Ramos (cell line): ENCODE data around the gene FBLN2.

ENCODE experiments used
- in situ Hi-C: fragments of 300-500 bp; cut with MboI; formaldehyde crosslinking; loops from one replicate; pipeline ENCODE4 v1.14.3; 2022; ENCODE audit warnings: low sequenced_read_pairs; ENCODE audit not compliant: unreplicated experiment

Gene FBLN2

DNA sequence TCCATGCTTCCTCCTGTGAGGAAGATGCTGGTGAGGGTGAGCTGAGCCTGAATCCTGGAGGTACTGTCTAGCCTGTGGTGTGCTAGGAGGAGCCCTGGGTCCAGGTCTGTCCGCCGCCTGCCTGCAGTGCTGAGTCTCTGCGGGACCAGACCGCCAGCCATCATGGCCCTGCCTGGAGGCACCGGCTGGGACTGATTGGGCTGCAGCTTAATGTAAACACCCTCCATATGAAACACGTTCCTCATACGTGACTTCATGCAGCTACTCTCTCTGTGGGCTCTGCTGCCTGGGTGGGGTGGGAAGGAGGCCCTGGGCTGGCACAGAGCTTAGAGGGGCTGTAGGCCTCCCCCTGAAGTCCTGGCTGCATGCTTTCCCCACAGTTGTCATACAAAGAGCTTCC, 67.4 kb downstream of the FBLN2 start:
- in situ Hi-C loops, result no loop called here

DNA sequence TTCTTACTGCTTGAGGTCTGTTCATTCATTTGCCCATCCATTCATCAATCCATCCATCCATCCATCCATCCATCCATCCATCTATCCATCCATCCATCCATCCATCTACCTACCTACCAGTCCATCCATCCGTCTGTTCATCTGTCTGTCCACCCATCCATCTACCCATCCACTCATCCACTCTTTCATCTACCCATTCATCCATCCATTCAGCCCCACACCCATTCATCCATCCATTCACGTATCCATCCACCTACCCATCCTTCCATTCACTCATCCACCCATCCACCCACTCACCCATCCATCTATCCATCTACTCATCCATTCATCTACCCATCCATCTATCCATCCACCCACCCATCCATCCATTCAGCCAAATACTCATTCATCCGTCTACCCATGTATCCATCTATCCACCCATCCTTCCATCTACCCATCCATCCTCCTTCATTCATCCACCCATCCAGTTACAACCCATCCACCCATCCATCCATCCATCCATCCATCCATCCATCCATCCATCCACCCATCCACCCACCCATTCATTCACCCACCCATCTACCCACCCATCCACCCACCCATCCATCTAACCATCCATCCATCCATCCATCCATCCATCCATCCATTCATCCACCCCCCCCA, 68.3 kb downstream of the FBLN2 start:
- in situ Hi-C loops, result no loop called here

DNA sequence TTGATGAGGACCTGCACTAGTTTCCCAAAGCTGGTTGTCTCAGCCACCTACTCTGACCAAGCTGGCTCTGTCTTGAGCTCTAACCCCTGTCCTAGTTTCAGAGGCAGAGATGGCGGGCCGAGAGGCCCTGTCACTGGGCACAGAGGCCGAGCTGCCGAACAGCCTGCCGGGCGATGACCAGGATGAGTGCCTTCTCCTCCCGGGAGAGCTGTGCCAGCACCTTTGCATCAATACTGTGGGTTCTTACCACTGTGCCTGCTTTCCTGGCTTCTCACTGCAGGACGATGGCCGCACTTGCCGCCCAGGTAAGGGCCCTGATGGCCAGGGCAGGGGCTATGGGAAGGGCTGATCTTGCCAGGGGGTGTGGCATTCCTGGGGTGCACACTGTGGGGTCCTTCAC, 69.1 kb downstream of the FBLN2 start:
- in situ Hi-C loops, result no loop called here

DNA sequence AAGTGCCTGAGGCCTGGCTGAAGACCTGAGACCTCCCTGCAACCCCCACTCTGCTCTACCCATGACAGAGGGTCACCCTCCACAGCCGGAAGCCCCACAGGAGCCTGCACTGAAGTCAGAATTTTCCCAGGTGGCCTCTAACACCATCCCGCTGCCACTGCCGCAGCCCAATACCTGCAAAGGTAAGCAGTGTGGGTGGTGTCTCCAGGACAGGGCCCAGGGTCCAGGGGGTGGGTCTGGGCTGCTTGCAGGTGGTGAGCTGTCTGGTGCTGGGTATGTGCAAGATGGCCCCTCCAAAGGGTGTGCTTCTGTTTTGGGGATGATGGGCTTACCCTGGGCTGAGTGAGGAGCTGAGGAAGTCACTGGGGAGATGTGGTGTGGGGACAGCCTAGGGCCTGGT, 69.9 kb downstream of the FBLN2 start:
- in situ Hi-C loops, result no loop called here

DNA sequence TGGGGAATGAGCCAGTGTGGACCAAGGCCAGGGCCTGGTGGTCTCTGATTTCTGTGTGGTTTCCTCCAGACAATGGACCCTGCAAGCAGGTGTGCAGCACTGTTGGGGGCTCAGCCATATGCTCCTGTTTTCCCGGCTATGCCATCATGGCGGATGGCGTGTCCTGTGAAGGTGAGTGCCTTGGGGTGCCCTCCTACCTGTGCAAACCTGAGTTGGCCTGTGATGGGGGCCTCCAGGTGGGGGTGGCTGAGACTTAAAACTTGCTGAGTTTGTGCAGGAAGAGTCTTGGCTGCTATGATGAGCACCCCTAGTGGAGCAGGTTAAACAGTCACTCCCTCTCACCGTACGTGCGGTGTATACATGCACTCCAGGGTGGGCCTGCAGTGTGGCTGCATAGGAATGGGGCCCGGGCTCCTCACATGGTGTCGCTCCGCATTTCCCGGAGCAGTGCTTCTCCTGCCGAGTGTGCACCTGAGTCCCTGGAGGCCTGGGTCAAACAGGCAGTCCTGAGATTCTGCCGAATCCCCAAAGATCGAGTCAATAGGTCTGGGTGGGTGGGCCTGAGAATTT, 70.8 kb downstream of the FBLN2 start:
- in situ Hi-C loops, result no loop called here

DNA sequence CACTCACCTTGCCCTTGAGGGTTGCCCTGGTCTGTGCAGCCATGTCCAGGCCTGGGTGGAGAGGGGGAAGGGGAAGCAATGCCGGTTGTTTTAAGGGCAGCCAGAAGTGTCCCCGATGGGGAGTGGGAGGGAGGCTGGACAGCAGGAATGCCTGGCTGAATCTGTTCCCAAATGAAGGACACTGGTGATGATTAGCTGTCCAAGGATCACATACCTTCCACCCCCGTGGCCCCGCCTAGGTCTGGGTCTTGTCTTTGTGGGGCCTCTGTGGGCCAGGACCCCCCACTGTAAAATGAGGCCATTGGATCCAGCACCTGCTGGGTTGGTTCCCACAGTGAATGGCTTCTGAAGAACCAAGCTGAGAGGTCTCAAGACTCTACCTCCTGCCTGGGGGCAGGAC, 71.4 kb downstream of the FBLN2 start:
- in situ Hi-C loops, result no loop called here

DNA sequence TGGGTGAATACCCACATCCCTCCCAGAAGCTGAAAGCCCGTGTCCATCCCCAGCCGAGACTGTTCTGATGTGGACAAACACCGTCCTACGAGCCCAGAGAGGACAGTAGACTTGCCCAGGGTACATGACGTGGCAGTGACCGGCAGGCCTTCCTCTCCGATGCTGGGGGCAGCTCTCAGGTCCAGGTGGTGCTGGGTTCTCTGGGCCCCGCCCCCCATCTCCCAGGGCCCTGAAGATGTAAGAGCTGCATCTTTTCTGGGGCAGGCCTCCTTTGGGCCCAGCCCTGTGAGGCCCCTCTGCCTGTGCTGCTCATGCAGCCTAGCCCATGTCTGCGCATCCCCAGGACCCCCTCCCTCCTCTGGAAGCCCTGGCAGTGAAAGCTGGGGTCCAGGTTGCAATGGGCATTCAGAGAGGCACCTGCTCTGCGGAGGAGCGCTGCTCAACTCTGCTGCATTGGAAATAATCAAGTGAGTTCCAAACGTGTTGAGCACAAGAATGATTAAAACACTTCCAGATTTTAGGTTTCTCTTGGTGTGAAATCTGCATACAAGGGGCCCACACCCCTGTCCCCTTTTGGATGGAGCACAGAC, 71.9 kb downstream of the FBLN2 start:
- in situ Hi-C loops, result no loop called here

DNA sequence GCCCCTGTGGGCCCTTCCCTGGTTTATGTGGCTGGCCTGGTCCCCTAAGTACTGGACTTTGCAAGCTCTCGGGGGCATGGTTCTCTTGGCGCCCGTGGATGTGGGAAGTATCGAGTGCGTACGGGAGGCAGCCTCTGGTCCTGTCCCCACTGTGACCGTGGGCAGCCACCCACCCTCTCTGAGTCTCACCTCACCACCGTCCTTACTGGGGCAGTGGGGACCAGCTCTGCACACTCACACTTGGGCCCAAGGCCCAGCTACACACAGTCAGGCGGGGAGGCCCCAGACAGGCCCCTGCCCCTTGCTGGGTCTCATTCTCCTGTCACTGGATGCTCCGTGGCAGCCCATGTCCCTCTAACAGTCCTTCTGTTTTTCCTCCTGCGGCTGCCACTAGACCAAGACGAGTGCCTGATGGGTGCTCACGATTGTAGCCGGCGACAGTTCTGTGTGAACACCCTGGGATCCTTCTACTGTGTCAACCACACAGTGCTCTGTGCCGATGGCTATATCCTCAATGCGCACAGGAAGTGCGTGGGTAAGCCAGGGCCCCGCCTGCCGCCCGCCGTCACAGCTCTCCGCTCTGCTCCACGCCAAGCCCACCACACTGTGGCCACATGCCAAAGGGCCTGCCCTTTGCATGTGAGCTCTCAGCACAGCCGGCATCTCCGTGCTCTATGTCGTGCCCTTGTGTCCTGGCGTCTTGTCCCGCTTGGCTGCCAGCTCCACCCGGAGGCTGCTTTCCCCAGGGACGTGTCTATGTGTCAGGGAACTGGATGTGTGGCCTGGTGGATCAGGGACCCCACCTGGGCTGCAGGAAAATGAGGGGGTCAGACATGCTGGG, 72.7 kb downstream of the FBLN2 start:
- in situ Hi-C loops, result no loop called here

DNA sequence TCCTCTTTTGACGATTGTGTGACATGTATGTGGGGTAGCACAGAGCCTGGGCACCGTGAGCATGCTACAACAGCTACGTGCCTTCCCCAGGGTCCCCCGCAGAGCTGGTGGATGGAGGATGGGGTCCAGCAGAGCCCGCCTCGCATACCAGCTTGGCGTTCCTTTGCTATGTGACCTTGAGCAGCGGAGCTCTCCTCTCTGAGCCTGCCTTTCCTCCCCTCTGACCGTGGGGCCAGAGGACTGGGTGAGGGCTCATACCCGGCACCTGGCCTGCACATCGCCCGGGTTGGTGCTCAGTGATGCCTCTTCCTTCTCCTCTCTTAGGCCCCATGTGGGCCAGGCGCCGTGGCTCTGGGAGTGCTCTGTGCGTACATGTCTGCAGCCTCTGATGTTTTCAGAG, 73.4 kb downstream of the FBLN2 start:
- in situ Hi-C loops, result no loop called here

DNA sequence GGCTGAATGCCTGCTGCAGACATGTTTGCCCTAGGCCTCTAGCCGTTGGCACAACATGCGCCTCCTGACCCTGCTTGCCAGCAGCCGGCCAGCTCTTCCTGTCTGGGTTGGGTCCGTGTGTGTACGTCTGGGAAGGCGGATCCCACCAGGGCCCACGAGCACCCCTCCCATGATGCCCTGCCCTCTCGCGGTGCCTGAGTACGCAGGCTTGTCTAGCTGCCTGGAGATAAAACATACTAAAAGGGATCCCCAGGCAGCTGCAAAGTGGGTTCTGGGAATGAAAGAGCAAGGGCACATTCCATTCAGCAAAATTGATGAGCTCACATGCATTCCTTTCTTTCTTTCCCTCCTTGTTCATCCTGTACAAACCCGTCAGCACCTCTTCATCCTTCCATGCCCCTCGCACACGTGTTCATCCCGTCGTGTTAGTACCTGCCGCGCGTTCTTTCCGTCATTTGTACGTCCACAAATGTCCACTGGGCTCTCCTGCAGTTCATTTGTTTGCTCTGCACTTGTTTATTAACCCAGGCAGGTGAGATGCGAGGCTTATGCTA, 74.3 kb downstream of the FBLN2 start:
- in situ Hi-C loops, result no loop called here

DNA sequence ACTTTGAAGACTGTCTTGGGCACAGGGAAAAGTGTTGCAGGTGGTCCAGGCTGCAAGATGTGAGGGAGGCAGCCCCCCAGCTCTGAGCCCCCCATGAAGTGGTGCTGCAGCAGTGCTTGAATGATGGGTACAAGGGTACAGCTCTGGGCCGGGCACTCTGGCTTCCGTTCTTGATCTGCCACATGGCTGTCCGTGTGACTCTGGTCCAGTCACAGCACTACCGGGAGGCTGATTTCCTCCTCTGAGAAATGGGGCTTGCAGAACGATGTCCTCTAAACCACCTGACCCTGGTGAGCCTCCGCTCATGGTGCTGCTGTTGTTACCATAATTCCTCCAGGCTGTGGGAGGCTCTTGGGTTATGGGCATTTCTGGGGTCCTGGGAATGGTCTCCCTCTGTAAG, 75.1 kb downstream of the FBLN2 start:
- in situ Hi-C loops, result no loop called here

DNA sequence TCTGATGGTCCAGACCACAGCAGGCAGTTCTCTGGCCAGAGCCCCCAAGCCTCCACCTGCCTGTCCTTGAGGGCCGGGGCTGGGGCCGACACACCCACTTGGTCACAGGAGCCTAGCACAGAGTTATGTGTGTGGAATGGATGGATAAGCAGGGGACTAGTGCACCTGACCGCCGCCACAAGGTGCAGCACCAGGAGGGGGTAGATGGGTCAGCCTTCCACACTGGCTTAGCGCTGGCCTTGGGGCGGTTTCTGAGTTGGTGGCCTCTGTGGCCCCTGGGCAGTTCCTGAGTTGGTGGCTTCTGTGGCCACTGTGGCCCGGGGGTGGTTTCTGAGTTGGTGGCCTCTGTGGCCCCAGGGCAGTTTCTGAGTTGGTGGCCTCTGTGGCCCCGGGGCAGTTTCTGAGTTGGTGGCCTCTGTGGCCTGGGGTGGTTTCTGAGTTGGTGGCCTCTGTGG, 75.8 kb downstream of the FBLN2 start:
- in situ Hi-C loops, result no loop called here

DNA sequence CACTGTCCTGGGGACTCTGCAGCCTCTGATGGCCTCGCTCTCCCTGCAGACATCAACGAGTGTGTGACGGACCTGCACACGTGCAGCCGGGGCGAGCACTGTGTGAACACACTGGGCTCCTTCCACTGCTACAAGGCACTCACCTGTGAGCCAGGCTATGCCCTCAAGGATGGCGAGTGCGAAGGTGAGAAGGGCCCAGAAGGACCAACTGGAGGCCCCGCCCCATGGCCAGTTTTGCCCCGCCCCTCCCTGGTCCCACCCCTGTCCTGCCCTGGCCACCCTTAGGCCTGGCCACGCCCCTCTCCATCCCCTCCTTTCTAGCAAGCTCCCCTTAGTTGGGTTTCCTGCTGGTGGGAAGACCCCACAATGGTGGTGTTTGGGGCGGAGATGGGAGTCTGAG, 77.5 kb downstream of the FBLN2 start:
- in situ Hi-C loops, result no loop called here

DNA sequence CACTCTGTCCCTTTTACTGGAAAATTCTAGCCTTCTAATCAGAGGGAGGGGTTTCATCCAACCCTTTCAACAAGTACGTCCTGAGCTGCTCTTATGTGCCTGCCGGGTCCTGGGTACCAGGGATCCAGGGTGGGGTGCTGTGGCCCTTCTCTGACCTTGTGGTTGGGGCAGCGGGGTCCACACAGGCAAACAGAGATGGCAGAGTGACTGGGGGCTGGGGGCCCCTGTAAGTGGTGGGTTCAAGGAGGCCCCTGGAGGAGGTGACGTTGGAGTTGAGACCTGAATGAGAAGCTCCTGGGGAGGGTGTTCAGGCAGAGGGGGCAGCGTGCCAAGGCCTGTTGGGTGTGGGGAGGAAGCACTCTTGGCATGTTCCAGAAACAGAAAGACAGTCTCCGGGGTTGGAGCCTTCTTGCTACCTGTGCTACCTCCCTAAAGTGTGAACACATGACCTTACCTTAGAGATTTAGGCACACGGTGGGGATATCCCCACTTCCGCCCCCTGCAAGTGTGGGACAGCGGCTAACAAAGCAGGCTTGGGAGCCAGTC, 78.1 kb downstream of the FBLN2 start:
- in situ Hi-C loops, result no loop called here

DNA sequence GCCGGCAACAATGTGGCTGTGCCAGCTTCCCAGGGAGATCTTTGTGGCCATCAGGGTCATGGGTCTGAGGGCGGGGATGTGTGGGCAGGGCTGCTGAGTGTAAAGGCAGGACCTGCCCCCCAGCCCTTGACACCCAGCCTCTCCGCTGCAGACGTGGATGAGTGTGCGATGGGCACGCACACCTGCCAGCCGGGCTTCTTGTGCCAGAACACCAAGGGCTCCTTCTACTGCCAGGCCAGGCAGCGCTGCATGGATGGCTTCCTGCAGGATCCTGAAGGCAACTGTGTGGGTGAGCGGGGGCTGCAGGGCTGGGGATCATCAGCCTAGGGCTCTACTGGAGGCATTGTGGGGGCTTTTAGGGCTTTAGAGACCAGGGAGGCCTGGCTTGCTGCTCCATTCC, 78.8 kb downstream of the FBLN2 start:
- in situ Hi-C loops, result no loop called here

DNA sequence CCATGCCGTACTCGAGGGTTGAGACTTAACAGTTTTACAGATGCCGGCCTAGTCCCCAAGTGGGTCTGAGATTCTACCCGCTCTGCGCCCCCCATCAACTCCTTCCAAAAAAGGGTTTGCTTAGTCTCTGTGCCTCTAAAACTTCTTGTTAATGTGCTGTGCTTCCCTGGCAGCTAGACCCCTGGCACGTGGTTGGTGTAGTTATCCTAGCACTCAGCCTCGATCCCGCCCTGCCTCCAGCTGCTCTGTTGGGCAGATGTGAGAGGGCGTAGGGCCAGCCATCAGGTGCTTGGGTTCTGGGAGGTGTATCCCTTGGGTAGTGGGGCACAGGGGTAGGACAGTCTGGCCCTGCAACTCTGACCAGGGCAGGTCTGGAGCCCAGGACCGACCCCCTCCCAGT, 79.5 kb downstream of the FBLN2 start:
- in situ Hi-C loops, result no loop called here

DNA sequence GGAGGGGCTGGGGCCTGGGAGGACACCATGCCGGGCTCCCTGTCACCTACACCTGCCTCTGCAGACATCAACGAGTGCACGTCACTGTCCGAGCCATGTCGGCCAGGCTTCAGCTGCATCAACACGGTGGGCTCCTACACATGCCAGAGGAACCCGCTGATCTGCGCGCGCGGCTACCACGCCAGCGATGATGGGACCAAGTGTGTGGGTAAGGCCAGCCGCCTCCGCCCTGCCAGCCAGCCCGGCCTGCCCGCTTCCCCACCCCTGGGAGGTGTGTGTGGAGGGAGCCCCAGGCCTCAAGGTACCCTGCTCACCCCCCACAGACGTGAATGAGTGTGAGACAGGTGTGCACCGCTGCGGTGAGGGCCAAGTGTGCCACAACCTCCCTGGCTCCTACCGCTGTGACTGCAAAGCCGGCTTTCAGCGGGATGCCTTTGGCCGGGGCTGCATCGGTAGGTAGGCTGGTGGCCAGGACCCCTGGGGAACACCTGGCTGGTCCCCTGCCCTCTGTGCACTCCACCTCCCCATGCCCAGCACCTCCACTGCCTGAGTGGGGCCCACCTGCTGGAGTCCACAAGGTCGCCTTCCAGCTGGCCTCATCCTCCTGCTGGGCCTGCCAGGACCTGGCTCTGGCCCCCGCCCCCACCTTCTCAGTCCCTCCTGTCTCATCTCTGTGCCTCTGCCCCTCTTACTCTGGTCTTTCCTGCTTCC, 80.1 kb downstream of the FBLN2 start:
- in situ Hi-C loops, result no loop called here

DNA sequence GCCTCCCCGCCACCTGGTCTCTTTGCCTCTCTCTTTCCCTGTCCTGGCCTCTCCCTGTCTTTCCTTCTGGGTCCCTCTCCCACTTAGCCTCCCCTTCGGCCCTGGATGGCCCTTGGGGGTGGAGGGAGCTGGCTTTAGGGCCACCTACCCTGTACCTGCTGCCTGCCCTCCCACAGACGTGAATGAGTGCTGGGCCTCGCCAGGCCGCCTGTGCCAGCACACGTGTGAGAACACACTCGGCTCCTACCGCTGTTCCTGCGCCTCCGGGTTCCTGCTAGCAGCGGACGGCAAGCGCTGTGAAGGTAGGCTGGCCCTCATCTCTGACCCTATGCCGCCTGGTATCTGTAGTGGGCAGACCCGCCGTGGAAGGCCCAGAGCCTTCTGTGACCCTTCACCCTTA, 80.7 kb downstream of the FBLN2 start:
- in situ Hi-C loops, result no loop called here

DNA sequence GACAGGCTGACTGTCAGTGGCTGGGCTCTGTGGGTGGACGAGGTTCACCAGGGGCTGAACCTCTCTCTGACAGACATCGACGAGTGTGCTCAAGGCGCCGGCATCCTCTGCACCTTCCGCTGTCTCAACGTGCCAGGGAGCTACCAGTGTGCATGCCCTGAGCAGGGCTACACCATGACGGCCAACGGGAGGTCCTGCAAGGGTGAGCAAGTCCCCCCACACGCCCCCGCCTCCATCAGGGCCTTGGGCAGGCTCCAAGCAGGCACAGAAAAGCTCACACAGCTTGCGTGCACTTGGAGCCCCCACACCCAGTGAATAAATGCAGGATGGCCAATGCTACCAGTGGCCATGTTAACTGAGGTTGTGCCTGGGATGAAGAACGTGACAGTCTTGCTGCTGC, 82.3 kb downstream of the FBLN2 start:
- in situ Hi-C loops, result no loop called here

DNA sequence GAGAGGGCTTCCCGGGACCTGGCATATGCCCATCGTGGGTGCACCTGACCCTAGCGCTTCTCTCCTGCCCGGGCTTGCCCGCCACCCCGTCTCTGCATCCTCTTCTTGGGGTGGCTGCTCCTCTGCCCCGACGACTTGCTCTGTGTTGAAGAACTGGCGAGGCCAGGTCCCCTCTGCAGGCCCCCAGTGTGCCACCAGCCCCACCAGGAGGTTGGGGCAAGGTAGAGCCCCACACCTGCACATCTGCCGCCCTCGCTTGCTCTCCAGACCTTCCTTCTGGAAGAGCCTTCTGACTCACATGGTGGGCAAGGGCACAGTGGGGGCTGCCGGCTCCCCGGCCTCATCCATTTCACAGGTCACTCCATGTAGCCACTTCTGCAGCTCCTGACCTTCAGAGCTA, 84.3 kb downstream of the FBLN2 start:
- in situ Hi-C loops, result no loop called here
